Peyer's patch (tissue), 4 donors: ENCODE data around the gene BCKDHA.

Experiments
- CTCF ChIP-seq, 6 experiments: fragments of 450-650 bp in 4 of 6; fragments of 200-600 bp in 2 of 6; sonication (generic) in 1 of 6; IDR thresholded peaks; one replicate each; pipeline ENCODE4 v1.5.1; 2017 to 2019; ENCODE audit warnings: antibody characterized with exemption in 6 of 6, mild to moderate bottlenecking in 3 of 6, moderate library complexity in 1 of 6
- POLR2A ChIP-seq, 2 donors: fragments of 450-650 bp; IDR thresholded peaks; one replicate each; pipeline ENCODE4 v1.5.1; 2017; ENCODE audit warnings: antibody characterized with exemption in 2 of 2, mild to moderate bottlenecking in 2 of 2, moderate library complexity in 2 of 2

GRCh38 chr19:41386442-41386841 is 11.2 kb upstream of the BCKDHA start:
- TF ChIP-seq CTCF (IDR thresholded peaks at IDR 0.05), result no peak
- no peak for TF ChIP-seq POLR2A (IDR thresholded peaks at IDR 0.05)
